SH-SY5Y (cell line): ENCODE results near the gene PHACTR1.

Source experiments
- GATA2 ChIP-seq: IDR thresholded peaks from 2 replicates; pipeline ENCODE4 v1.6.1; 2011; ENCODE audit warnings: mild to moderate bottlenecking, low read depth, low read length
- GATA3 ChIP-seq: IDR thresholded peaks from 2 replicates; pipeline ENCODE4 v1.6.1; 2011; ENCODE audit warnings: low read depth, mild to moderate bottlenecking, low read length, moderate library complexity

Gene PHACTR1

DNA sequence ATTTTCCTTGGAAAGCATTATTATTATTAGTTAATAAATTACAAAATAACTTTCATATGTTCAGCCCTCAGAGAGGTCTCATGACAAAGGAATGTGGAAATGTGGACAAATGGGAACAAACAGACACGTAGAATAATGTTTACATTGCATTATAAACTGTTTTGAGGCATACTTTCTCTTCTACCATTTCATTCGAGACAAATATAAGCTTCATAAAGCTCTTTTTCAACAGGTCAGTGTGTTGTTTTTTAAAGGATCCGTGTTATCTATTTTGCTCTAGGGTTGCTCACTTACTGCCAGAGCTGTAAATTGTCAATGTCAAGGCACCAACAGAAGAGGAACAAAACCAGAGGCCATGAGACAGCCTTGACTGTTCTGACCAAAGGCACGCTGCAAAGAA, 256.8 kb downstream of the PHACTR1 start:
- TF ChIP-seq GATA3 (no peak), GATA2 (peak; percentile 67)

DNA sequence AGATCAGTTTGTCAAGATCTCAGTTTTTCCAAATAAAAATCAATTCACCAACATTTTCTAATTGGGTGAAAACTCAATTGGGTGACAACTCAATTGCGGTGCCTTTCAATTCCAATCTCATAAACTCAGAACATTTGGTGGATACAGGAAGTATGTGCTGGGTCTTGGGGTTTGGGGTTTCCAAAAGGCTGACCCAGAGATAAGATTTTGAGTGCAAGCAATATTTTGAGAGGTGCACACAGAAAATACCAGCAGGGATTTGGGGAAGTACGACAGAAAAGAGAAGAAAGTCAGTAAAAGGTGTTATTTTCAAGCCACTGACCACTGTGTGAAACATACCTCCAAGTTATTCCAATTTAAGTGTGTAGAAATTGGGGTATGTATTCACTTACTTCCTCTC, 258.0 kb downstream of the PHACTR1 start:
- TF ChIP-seq GATA2: no peak
- TF ChIP-seq GATA3: no peak

DNA sequence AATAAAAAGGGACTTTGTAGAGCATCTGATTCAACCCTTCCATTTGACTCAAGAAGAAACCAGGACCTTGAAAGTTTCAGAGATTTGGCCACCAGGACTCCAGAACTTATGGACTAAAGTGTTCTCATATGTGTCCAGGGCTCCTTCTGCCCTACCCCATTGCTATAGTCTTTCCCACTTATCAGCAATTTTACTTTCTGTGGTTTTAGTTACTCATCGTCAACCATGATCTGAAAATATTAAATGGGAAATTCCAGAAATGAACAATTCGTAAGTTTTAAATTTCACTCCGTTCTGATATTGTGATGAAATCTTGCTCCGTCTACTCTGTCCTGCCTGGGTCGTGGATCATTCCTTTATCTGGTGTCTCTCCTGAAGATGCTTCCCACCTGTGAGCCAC, 259.8 kb downstream of the PHACTR1 start:
- TF ChIP-seq GATA3 (no peak), GATA2 (no peak)

DNA sequence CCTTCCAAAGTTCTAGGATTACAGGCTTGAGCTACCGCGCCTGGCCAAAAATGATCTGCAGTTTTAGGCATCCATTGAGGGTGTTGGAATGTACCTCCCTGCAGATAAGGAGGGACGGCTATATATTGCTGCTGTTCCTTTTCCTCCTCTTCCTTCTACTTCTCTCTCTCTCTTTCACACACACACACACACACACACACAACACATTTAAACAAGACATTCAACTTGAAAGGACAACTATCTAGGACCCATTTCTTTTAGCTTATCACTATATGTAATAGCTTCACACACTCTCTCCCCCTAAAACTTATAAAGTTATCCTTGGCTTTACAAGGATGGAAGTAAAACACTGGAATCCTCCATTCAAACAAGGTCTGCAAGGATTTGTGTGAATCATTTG, 260.6 kb downstream of the PHACTR1 start:
- TF ChIP-seq GATA2: no peak
- TF ChIP-seq GATA3: no peak

DNA sequence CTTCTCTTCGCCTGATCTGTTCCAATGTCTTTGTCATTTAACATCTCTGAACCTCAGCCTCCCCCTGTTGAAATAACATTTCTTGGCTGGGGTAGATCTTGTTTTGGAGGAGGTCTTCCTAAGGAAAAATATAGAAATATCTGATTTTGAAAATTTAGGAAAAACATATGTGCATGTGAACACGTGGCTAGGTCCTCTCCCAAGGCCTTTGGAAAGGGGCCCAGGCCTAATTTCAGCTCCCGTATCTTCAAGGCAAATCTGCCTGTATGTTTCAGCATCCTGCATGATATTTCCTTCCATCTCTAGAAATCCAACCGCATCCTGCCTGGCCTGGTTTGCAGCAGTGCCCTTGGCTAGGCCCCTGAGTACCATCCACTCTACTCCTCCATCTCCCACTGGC, 261.2 kb downstream of the PHACTR1 start:
- TF ChIP-seq GATA3: no peak
- no peak for TF ChIP-seq GATA2

DNA sequence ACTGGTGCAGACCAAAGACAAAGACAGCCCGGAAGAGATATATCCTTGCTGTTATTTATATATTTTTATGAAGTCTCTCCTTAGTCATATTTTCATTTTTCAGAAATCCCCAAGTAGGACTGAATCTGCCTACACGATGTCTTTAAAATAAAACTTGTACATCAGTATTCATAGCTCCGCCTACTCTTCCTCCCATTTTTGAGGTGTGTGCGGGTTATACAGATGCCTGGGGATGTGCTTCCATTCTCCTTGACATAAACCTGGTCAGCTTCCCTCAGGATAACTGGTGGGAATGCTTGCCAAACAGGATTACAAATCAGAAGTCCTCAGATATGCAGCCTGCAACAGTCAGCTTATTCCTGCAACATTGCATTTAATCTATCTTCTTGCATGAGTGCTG, 264.2 kb downstream of the PHACTR1 start:
- TF ChIP-seq GATA3 (no peak), GATA2 (no peak)

DNA sequence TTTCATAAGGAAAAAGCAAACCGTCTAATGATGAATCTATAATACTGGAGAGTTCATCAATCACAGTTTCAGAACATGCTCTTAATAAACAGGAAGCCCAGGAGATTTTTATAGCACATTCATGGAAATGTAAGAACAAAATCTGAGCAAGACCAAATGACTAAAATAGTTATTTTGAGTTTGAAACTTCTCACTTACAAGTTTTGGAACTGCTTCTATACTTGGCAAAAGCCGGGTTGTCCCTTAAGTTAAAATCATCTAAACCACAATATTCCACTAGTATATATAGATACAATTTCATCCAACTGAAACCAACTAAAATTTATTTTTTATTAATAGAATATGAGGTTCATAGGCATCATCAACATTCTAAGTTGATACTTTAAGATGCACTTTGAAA, 268.2 kb downstream of the PHACTR1 start:
- no peak for TF ChIP-seq GATA2
- no peak for TF ChIP-seq GATA3

DNA sequence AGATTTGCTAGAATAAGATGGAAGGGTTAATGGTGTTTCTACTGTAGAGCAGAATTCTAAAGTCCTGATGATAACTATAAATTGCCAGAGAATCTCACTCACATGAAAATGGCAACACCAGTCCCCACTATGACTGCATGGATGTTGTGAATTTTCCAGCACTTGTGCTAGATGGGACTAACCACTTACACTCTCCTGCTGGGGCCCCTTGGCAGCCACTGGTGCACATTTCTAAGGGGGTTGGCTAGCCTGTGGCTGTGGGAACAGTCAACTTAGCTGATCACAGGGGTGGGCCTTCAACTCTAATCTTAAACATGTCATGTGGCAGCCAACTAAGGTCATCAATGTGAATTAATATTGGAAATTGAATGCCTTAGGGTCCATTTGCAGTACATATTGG, 271.2 kb downstream of the PHACTR1 start:
- no peak for TF ChIP-seq GATA3
- TF ChIP-seq GATA2: no peak

DNA sequence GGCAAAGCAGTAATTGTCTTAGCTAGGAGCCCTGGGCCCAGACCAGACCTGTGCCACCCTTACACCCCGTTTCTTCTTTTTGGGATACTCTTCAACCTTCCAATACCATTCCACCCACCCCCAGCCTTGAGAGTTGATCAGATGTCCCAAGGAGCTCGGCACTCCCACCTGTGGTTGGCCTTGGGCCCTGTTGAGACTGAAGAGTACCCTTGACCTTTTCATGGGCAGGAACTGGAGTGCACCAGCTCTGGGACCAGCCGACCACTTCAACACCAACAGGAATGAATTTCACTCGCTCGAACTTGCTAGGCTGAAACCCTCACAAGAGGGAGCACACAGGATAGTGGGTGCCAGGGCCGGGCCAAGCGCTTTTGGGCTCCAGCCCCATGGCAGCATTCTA, 273.6 kb downstream of the PHACTR1 start:
- TF ChIP-seq GATA2 (no peak), GATA3 (no peak)

DNA sequence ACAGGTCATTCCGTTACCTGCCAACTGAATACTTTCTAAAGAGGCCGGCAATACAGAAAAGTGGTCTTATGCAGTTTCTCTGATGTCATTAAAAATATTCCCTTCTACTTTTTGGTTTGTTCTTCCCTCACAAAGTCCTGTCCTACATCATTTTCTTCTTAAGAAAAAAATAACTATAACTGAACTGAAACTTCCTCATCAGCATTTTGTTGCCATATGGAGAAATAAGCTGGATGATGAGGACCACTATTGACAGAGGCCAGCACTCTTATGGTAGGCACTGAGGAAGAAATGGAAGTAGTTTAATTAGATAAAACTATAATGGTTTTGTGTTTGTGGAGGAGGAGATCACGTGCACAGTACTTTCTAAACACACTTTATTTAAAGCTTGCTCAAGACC, 274.9 kb downstream of the PHACTR1 start:
- TF ChIP-seq GATA2: no peak
- no peak for TF ChIP-seq GATA3

DNA sequence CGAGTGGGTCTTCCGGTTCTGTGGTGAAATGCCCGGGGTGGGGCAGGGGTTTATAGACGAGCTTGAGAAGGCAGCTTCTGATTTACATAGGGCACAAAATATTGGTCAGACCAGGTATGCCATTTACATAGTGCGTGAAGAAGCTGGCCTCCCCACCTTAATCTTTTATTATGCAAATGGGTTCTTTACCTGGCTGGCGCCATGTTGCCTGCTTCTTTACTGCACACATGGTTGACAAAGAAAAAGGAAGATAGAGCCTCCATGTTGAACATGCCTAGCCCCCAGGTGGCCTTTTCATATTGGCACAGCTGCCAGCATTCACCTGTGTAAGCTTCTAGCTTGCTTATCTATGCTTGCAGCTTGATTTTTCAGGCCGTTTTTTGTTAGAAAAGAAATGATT, 276.2 kb downstream of the PHACTR1 start:
- no peak for TF ChIP-seq GATA2
- no peak for TF ChIP-seq GATA3

DNA sequence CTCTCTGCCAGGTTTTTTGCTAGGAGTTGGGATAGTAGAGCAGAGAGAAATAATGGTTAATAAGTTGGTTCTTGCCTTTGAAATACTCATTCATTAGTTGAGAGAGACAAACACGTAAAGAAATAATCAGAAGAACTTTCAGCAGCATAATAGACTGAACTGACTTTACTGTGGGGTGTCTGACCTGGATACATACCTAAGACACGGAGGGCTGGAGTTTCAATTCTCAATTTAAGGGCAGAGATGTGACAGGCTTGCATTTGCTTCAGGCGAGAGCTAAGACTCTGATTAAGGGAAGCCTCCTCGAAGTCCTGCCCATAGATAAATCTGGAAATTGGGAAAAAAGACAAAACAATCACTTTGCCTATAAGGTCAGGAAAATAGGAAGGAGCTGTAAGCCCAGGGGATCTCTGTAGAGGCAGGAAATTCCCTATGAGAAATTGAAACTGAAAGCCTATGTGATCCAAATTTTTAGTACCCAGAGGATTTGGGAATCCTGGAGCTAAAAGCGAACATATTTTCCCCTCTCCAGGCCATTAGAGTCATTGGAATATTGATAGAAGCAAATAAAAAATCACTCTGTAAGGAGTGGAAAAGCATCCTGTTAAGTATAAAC, 276.8 kb downstream of the PHACTR1 start:
- TF ChIP-seq GATA3 (no peak), GATA2 (no peak)

DNA sequence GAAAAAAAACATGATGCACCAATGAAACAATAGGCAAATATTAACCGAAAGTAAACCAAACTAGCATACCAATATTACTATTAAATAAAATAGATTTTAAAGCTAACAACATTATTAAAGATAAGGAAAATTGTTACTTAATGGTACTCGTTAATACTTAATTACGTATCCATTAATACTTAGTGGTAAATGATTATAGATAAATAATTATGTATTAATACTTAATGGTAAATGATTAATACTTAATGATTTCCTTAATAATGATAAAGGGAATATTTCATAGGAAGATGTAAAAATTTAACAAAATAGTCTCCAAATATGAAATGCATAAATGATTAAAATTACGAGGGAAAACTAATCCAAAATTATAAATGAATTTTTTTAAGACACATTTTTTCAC, 278.9 kb downstream of the PHACTR1 start:
- no peak for TF ChIP-seq GATA3
- no peak for TF ChIP-seq GATA2

DNA sequence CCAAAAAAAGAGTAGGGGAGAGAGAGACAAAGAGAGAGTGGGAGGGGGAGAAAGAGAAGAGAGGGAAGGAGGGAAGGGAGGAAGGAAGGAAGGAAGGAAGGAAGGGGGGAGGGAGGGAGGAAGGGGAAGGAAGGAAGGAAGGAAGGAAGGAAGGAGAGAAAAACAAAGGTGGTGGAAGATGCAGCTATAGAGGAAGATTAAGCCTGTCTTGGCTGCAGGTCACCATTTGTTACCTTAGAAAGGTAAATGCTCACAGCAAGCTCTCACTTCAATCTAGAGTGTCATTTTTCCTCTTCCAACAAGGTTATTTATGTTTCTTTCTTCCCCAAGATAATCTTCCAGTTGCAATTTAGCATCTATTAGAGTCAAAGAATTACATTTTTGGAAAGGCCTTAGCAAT, 284.0 kb downstream of the PHACTR1 start:
- TF ChIP-seq GATA2: no peak
- TF ChIP-seq GATA3: no peak

DNA sequence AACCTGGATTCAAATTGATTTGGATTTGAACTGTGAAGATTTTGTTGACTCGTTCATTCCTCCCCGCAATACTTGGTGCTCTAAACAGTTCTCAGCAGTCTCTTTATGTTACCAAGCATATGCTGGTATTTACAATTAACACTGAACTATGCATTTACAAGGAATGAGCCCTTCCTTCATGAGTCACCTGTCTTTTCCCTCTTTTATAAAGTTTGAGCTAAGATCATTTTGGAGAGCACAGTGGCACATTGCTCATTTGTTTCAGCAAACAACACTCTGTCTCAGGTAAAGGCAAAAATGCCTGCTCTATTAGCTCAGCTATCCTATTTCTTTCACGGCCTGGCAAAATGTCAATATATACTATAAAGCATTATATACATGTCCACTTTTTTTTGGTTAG, 285.4 kb downstream of the PHACTR1 start:
- no peak for TF ChIP-seq GATA3

DNA sequence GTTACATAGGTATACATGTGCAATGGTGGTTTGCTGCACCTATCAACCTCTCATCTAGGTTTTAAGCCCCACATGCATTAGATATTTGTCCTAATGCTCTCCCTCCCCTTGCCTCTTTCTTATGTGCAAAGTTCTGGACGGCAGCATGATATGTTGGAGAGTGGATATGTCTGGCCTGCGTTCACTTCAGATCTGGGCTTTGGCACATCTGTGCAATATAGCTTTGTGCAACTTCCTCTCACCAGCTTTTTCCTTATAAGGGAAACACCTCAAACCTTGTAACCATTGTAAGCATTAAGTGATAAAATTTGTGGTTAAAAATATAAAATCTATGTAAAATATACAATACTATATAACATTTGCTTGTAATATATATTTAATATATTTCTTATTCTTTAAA, 288.0 kb downstream of the PHACTR1 start:
- TF ChIP-seq GATA3: no peak
- no peak for TF ChIP-seq GATA2
